Measurements from ENCODE around the gene ORAI2.
"Not testable (repeated sequence)": the region's sequence is repeated elsewhere in the genome, so short reads cannot be mapped to it uniquely, and the experiment has no call there.

ORAI2 gene

GRCh38 chr7:102469972-102470825, 36.8 kb downstream of the ORAI2 start:
- DNase-seq = no peak

DNA sequence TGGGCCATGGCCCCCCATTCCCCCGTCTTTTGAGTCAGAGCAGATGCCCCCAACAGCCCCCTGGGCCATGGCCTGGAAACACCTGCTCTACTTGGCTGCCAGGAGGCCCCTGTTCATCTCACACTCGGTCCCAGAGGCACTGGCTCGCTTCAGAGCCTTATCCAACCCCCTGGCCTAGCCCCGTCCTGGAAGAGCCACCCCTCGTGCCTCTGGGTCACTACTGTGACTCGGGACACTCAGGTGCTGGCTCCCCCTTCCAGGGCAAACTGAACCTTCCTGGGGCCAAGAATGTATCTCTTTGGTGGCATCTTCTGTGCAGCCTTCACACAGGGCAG, 38.4 kb downstream of the ORAI2 start:
- no peak for DNase-seq

GRCh38 chr7:102472126-102473041, 39.0 kb downstream of the ORAI2 start:
- no peak for DNase-seq

- no peak for DNase-seq
These were observed 40.1 kb downstream of the ORAI2 start for GRCh38 chr7:102473271-102473991.

GRCh38 chr7:102474116-102474515, 40.7 kb downstream of the ORAI2 start:
- DNase-seq = not testable (repeated sequence)

DNA sequence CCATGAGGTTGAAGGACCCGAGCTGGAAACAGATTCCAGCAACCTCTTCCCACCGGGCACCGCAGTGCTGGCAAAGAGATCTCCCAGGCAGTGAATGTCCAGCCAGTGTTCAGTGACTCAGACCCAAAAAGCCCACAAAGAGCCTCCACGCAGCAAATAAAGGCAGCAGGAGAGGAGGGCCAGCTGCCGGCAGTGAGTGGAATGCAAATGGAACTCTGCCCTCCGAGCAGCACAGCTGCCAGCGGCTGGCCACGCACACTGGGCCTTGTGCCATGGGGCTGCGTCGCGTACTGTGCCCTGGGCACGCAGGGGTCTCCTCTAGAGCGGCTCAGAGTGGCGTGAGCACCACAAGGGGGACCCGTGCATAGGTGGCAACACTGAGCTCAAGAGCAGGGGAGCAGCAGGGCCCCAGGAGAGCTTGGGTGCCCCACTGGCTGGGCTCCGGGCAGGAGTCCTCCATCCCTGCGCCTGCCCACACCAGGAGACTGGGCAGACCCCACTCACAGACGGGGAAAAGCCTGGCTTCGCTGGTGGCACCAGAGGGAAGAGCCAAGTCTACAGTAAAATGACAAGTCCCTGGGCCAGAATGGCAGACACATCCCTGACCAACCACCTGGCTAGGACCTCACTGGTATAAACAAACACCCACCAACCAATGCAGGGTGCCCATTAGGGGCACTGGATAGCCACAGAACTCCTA, 41.5 kb downstream of the ORAI2 start:
- DNase-seq = not testable (repeated sequence)

DNA sequence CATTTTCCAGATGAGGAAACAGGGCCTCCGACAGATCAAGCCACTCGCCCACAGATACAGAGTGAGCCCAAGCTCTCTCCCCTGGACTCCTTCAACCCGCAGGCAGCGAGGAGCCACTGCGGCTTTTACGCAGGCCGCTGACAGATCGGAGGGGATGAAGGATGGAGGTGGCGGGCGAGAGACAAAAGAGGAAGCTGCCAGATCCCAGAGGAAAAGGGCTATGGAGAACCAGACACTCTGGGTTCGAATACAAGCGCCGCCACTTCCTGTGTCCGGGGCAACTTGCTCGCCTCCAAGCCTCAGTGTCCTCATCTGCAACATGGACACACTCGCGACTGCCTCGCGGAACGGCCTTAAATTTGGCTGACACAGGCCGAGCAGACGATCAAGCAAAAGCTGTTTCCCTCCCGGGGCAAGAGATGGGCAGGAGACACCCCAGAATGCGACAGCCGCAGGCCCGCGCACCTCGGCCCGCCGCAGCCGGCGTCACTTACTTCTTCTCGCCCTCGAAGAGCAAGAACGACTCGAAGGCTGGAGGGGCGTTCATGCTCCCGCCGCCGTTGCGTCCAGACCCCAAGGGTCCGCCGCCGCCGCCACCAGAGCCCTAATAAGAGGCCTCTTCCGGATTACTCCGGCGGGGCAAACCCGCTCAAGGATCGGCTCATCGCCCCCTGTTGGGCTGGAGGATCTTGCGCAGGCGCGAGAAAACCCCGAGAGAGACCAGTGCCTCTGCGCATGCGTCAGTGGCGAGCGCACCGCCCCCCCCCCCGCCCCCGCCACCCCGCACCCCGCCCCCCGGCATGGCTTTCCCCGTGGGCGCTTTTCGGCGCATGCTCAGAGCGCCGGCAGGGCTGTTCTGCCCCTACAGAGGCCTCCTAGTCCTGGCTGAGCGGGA, 45.2 kb downstream of the ORAI2 start, which contains the start of gene POLR2J:
POLR2J (minus strand) TSS at position 609 of the 895 bp plus-strand sequence; CDS start at position 547, 62 bp downstream.
- DNase-seq = peak; percentile 97

- DNase-seq = not testable (repeated sequence)
These were observed 45.8 kb downstream of the ORAI2 start for GRCh38 chr7:102479209-102479584.

DNA sequence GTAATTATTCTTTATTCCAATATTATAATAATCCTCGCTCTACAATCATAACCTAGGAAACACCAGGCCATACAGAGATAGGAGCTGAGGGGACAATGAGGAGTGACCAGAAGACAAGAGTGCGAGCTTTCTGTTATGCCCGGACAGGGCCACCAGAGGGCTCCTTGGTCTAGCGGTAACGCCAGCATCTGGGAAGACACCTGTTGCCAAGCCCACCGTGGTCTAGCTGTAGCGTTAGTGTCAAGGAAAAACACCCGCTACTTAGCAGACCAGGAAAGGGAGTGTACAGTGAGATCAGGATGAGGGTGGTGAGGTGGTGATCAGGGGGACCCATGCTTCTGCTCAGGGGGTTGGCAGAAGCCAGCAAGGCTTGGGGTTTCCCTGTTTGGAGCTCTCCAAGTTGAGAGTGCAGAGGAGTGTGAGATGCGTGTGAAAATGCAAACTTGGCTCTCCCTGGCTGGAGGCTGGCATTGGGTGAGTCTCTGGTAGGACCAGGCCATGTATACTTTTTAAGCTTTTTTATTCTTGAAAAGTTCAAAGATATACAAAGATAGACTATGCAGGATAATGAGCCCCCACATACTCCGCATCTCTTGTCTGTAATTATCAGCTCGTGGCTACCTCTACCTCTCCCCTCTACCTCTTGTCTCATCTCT, 46.7 kb downstream of the ORAI2 start:
- DNase-seq = peak; percentile 50

DNA sequence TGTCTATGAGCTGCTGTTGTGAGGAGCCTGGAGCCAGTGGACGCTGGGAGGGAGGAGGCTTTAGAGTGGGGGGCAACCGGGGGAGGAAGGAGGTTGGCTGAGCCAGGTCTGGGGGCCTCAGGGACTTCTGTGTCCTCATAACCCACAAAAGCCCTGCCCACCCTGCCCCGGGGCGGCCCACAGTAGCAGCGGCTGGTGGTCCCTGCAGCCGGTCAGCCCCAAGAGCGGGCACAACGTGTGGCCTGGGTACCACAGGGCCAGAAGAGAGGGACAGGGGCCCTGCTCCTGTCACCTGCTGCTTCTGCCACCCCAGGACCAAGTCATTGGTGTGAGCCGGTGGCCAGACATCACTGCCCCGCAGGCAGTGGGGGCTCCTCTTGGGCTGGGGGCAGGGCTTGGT, 48.6 kb downstream of the ORAI2 start:
- not testable (repeated sequence) for DNase-seq

- not testable (repeated sequence) for DNase-seq
These were observed 50.9 kb downstream of the ORAI2 start for GRCh38 chr7:102484317-102484716.

GRCh38 chr7:102490529-102491075, 57.2 kb downstream of the ORAI2 start:
- DNase-seq = not testable (repeated sequence)

DNA sequence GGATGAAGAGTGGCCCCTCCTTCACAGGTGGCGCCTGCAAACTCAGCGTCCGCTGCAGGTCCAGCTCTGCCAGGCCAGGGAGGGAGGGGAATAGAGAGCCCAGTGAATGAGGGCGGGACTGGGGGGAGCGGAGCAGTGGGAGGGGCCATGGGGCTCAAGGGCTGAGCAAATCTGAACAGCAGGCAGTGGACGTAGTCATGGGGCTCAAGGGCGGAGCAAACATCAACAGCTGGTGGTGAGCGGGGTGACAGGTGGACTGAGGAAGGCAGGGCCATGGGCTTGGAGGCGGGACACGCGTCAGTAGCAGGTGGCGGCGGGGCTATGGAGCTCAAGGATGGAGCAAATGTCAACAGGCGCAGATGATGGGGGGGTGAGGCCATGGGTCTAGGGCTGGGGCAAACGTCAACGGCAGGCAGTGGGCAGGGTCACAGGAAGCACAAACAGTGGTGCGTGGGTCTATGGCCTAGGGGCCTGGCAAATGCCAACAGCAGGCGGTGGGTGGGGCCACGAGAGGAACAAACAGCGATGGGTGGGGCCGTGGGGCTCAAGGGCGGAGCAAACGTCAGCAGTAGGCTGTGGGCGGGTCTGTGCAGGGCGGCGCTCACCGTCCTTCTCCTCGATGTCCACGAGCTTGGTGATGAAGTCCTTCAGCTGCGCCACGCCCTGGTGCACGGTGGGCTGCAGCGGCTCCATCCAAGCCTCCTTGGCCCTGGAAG, 60.0 kb downstream of the ORAI2 start:
- peak; percentile 64 for DNase-seq

- DNase-seq = not testable (repeated sequence)
These were observed 60.7 kb downstream of the ORAI2 start for GRCh38 chr7:102494026-102494425.

DNA sequence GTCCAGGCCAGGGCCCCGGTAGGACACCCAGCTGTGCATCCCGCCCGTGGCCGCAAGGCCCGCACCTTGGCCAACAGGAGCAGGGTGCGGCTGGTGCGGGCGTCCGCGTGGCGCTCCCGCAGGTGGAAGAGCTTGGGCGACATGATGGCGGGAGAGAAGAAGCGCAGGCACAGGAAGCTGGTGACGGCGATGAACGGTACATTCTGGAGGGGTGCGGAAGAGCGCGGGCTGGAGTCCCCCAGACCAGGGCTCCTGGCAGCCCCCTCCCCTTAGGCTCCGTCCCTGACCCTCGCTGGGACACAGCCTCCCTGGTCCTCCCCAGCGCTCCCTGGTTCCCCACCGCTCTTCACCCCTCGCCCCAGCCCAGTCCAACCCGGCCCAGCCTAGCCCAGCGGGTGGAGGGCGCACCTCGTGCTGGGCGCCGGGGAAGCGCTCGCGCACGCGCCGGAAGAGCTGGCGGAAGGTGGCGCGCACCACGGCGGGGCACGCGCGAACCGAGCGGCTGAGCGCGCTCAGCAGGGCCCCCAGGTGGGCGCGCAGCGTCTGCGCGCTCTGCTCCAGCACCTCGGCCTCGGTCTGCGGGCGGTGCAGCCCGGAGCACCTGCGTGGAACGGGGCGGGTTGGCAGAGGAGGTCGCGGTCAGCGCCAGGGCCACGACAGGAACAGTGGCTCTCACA, 61.2 kb downstream of the ORAI2 start:
- DNase-seq = not testable (repeated sequence)

GRCh38 chr7:102496861-102497260, 63.5 kb downstream of the ORAI2 start:
- DNase-seq = not testable (repeated sequence)

GRCh38 chr7:102497308-102497707, 63.9 kb downstream of the ORAI2 start:
- DNase-seq = not testable (repeated sequence)

DNA sequence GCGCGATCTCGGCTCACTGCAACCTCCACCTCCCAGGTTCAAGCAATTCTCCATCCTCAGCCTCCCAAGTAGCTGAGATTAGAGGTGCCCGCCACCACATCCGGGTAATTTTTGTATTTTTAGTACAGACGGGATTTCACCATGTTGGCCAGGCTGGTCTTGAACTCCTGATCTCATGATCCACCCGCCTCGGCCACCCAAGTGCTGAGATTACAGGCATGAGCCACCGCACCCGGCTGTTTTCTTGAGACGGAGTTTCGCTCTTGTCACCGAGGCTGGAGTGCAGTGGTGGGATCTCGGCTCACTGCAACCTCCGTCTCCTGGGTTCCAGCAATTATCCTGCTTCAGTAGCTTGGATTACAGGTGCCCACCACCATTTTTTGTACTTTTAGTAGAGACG, 64.9 kb downstream of the ORAI2 start:
- DNase-seq = not testable (repeated sequence)

DNA sequence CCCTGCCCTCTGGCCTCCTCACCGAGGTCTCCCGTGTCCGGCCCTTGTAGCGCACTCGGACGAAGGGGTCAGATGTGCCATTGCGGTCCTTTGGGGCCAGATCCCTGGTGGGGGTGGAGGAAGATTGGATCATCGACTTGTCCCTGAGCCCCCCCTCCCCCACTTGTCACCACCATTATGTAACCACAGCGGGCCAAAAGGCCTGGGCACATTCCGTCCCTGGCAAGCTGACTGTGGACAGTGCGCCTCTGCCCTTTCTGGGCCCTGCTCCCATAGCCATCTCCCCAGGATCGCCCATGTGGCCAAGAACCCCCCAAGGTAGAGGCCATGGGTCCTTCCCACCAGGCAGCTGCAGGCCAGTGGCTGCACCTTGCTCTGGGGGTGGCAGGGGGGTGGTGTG, 69.8 kb downstream of the ORAI2 start:
- DNase-seq = not testable (repeated sequence)

Data from eye (tissue), 1 donor.